Endothelial cell of umbilical vein (primary cell): ENCODE data around the gene ZDHHC11. TPM values are rescaled to one million over a fixed set of nuclear protein-coding genes. Genes with fewer than 3 reads are reported as not detected.

Experiments
- polyA plus RNA-seq, 4 experiments: library from polyadenylated mRNA; depleted of rRNA in 3 of 4; stranded (reverse) in 3 of 4; unstranded in 1 of 4; fragments of >200 nt; gene quantifications; 2 replicates each; pipeline versions ENCODE4 v1.2.1 to v1.2.3, GENCODE V29; 2011 to 2012; ENCODE audit warnings: missing spikeins in 1 of 4
- total RNA-seq: library from RNA; stranded (reverse); gene quantifications from 2 replicates; pipeline ENCODE4 v1.2.3, GENCODE V29; 2021

Gene ZDHHC11
- total and polyA plus RNA-seq, 2 donors (not counting 3 experiments of a cell fraction or from before 2014, with no cell fraction given), result 0.35 to 4.4 TPM

Other genes starting within 250 kb of the ZDHHC11 start
- 9.5 and 9.6 TPM in 2 replicates for gene CEP72, start 238.6 kb downstream of the ZDHHC11 start, total RNA-seq
- gene CEP72, start 238.6 kb downstream of the ZDHHC11 start, polyA plus RNA-seq, result 2.5 and 2.9 TPM in 2 replicates
- 0.07 and 0.09 TPM in 2 replicates for gene TPPP, start 157.6 kb downstream of the ZDHHC11 start, total RNA-seq
- gene TPPP, start 157.6 kb downstream of the ZDHHC11 start, polyA plus RNA-seq, result 0.04 and 0.08 TPM in 2 replicates
- gene ZDHHC11B, start 66.3 kb downstream of the ZDHHC11 start, total RNA-seq, result not detected in 2 replicates
- not detected in 2 replicates for gene ZDHHC11B, start 66.3 kb downstream of the ZDHHC11 start, polyA plus RNA-seq
- 58.5 and 67.6 TPM in 2 replicates for gene BRD9, start 41.8 kb upstream of the ZDHHC11 start, total RNA-seq
- gene BRD9, start 41.8 kb upstream of the ZDHHC11 start, polyA plus RNA-seq, result 14.7 and 17.6 TPM in 2 replicates
- 32.9 and 39.0 TPM in 2 replicates for gene TRIP13, start 41.9 kb upstream of the ZDHHC11 start, total RNA-seq
- gene TRIP13, start 41.9 kb upstream of the ZDHHC11 start, polyA plus RNA-seq, result 14.9 and 17.4 TPM in 2 replicates
- gene NKD2, start 157.8 kb upstream of the ZDHHC11 start, total RNA-seq, result not detected in 2 replicates
- gene NKD2, start 157.8 kb upstream of the ZDHHC11 start, polyA plus RNA-seq, result 0.03 and 0.08 TPM in 2 replicates